ENCODE results near the gene LRRC7.

GRCh38 chr1:69592341-69592740, 24.6 kb downstream of the LRRC7 start:
- TF ChIP-seq CTCF (IDR thresholded peaks at IDR 0.05) (no peak), POLR2A (IDR thresholded peaks at IDR 0.05) (no peak)

Measured in breast epithelium (tissue), 3 donors.